ENCODE data around the gene MINK1.

GRCh38 chr17:4802228-4802627 lies 30.9 kb upstream of the MINK1 start, which contains the start of gene C17orf114:
- TF ChIP-seq CTCF (IDR thresholded peaks at IDR 0.05), result no peak
- no peak for TF ChIP-seq POLR2A (IDR thresholded peaks at IDR 0.05)

All from Peyer's patch (tissue), 4 donors.